Esophagus muscularis mucosa (tissue), 4 donors: Measurements from ENCODE around the gene HOATZ. TPM values are rescaled to one million over a fixed set of nuclear protein-coding genes. Genes with fewer than 3 reads are reported as not detected.

Experiments used
- DNase-seq: peaks from one replicate; pipeline ENCODE4 v3.0.0-alpha.2; 2017; ENCODE audit errors: extremely low spot score
- H3K27ac ChIP-seq, 4 donors: fragments of 200-600 bp; sonication (generic); replicated peaks in 1 of 4; 1 replicate in 3 of 4; 2 replicates in 1 of 4; pipeline ENCODE4 v1.5.1; 2016 to 2019; ENCODE audit warnings: mild to moderate bottlenecking in 1 of 4
- H3K27me3 ChIP-seq, 4 donors: fragments of 200-600 bp; sonication (generic); one replicate each; pipeline versions ENCODE4 v1.5.1 to v1.6.0; 2016 to 2019
- H3K36me3 ChIP-seq, 4 donors: fragments of 200-600 bp; sonication (generic); one replicate each; pipeline ENCODE4 v1.5.1; 2016 to 2019
- H3K4me1 ChIP-seq, 4 donors: fragments of 200-600 bp; sonication (generic); one replicate each; pipeline ENCODE4 v1.5.1; 2016 to 2019
- H3K4me3 ChIP-seq, 4 donors: fragments of 200-600 bp; sonication (generic); 1 replicate in 2 of 4; 2 replicates in 2 of 4; pipeline ENCODE4 v1.5.1; 2016 to 2019; ENCODE audit warnings: mild to moderate bottlenecking in 4 of 4, moderate library complexity in 1 of 4
- H3K9me3 ChIP-seq, 4 donors: fragments of 200-600 bp; sonication (generic); 1 replicate in 3 of 4; 2 replicates in 1 of 4; pipeline ENCODE4 v1.5.1; 2016 to 2019
- EP300 ChIP-seq: sonication (generic); formaldehyde crosslinking; IDR thresholded peaks from one replicate; pipeline ENCODE4 v1.6.1; 2017; ENCODE audit warnings: antibody characterized with exemption
- POLR2A ChIP-seq: fragments of 450-650 bp; IDR thresholded peaks from one replicate; pipeline ENCODE4 v1.6.1; 2017; ENCODE audit warnings: antibody characterized with exemption, moderate library complexity, mild to moderate bottlenecking, low read depth
- POLR2AphosphoS5 ChIP-seq, 2 donors: sonication (generic); formaldehyde crosslinking; IDR thresholded peaks; one replicate each; pipeline ENCODE4 v1.6.1; 2017; ENCODE audit warnings: antibody characterized with exemption in 2 of 2
- WGBS: methylation state at CpG from one replicate; pipeline ENCODE4 v1.1.5; 2018; 5-methylcytosine and 5-hydroxymethylcytosine counted together
- intact Hi-C: fragments of 100-400 bp; cut with DNase I; formaldehyde crosslinking; loops from one replicate; pipeline ENCODE4 v1.15.1; 2023
- total RNA-seq, 4 donors: library from RNA; depleted of rRNA; stranded (reverse); fragments of >200 nt; gene quantifications; one replicate each; pipeline versions ENCODE4 v1.1.0 to v1.2.1, GENCODE V29; 2016
- TF ChIP-seq, protein P1 (sequence below), 3 experiments: fragments of 200-600 bp in 2 of 3; fragments of 450-650 bp in 1 of 3; sonication (generic) in 2 of 3; IDR thresholded peaks; one replicate each; pipeline ENCODE4 v1.5.1; 2017 to 2019; ENCODE audit warnings: antibody characterized with exemption in 3 of 3, mild to moderate bottlenecking in 2 of 3, moderate library complexity in 1 of 3

HOATZ gene
- total RNA-seq, 4 donors from 2014 or later: not detected

DNA sequence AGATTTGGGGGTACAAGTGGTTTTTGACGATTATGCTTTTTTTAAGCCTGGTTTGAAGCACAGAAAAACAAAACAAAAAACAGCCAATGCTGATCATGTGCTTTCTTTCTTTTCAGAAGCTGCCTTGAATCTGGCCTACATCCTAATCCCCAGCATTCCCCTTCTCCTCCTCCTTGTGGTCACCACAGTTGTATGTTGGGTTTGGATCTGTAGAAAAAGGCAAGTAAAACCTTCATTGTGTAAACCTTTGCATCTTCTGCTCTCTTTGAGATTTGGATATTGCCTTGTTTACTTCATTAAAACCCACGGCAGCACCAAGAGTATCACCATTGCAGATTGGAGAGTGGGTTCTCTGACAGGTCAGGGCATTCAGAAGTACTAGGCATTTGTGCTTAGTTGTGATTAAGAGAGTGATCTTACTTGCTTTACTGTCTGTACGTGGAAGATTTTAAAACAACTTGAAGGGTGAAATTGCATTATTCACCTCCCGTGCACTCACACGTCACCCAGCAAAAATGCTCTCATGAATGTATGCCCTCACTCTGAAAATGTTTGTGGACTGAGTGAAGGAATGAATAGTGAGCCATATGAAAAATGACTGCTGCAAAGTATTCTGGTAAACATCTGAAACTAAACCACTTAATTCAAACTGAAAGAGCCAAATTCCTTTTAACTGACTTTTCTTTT, 43.0 kb downstream of the HOATZ start:
- Histone ChIP-seq H3K36me3 (peaks cover 0 to 6% (median 0%) of the 10 kb centered on the region in 4 donors), H3K4me3 (no peak overlapping the region), H3K27me3 (no peaks in the 10 kb centered on the region), H3K4me1 (peaks cover 0 to 18% (median 16%) of the 10 kb centered on the region in 4 donors), H3K27ac (peak overlapping the region; percentile 63 to 78 (median 75)), H3K9me3 (no peaks in the 10 kb centered on the region)
- DNase-seq: no peak
- no peak for TF ChIP-seq EP300
- TF ChIP-seq POLR2AphosphoS5 (IDR thresholded peaks at IDR 0.05): peak in 1 of 2 donors; percentile 65
- WGBS: 54% methylated on average over 5 of the region's 5 CpGs
- intact Hi-C loops: no loop called here

- DNase-seq: no peak
These were observed 45.4 kb downstream of the HOATZ start for GRCh38 chr11:111559800-111560464.

GRCh38 chr11:111560800-111561199, 46.2 kb downstream of the HOATZ start:
- no peak overlapping the region for H3K27ac ChIP-seq
- peaks cover 0 to 6% (median 0%) of the 10 kb centered on the region in 4 donors for H3K36me3 ChIP-seq
- H3K27me3 ChIP-seq: no peaks in the 10 kb centered on the region
- H3K4me1 ChIP-seq: peaks cover 0 to 18% (median 16%) of the 10 kb centered on the region in 4 donors
- WGBS: 87% methylated on average over 3 of the region's 3 CpGs
- H3K4me3 ChIP-seq: no peak overlapping the region
- H3K9me3 ChIP-seq: no peaks in the 10 kb centered on the region
- TF ChIP-seq EP300 (no peak), POLR2AphosphoS5 (IDR thresholded peaks at IDR 0.05) (no peak), POLR2A (no peak)
- TF ChIP-seq, protein P1, sequence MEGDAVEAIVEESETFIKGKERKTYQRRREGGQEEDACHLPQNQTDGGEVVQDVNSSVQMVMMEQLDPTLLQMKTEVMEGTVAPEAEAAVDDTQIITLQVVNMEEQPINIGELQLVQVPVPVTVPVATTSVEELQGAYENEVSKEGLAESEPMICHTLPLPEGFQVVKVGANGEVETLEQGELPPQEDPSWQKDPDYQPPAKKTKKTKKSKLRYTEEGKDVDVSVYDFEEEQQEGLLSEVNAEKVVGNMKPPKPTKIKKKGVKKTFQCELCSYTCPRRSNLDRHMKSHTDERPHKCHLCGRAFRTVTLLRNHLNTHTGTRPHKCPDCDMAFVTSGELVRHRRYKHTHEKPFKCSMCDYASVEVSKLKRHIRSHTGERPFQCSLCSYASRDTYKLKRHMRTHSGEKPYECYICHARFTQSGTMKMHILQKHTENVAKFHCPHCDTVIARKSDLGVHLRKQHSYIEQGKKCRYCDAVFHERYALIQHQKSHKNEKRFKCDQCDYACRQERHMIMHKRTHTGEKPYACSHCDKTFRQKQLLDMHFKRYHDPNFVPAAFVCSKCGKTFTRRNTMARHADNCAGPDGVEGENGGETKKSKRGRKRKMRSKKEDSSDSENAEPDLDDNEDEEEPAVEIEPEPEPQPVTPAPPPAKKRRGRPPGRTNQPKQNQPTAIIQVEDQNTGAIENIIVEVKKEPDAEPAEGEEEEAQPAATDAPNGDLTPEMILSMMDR (IDR thresholded peaks at IDR 0.05): no peak
- intact Hi-C loops: no loop called here
- DNase-seq: no peak

More at GRCh38 chr11:111559800-111560464, 45.4 kb downstream of the HOATZ start:
- Histone ChIP-seq H3K4me1 (peaks cover 0 to 18% (median 16%) of the 10 kb centered on the region in 4 donors), H3K27ac (no peak overlapping the region), H3K9me3 (no peaks in the 10 kb centered on the region), H3K36me3 (peaks cover 0 to 6% (median 0%) of the 10 kb centered on the region in 4 donors), H3K4me3 (no peak overlapping the region), H3K27me3 (no peaks in the 10 kb centered on the region)
- 77% methylated on average over 11 of the region's 11 CpGs for WGBS
- TF ChIP-seq POLR2A (no peak), POLR2AphosphoS5 (IDR thresholded peaks at IDR 0.05) (no peak), EP300 (no peak)
- TF ChIP-seq, protein P1 (IDR thresholded peaks at IDR 0.05): no peak
- intact Hi-C loops: no loop called here

- WGBS: 86% methylated on average over 3 of the region's 3 CpGs
- intact Hi-C loops: no loop called here
- no peak overlapping the region for H3K27ac ChIP-seq
These were observed 46.7 kb downstream of the HOATZ start for GRCh38 chr11:111561306-111561705.

More at GRCh38 chr11:111561306-111561705, 46.7 kb downstream of the HOATZ start:
- Histone ChIP-seq H3K9me3 (no peaks in the 10 kb centered on the region), H3K36me3 (peaks cover 0 to 6% (median 0%) of the 10 kb centered on the region in 4 donors), H3K4me3 (no peak overlapping the region), H3K27me3 (no peaks in the 10 kb centered on the region), H3K4me1 (peaks cover 0 to 18% (median 16%) of the 10 kb centered on the region in 4 donors)
- no peak for DNase-seq
- TF ChIP-seq POLR2A (no peak), EP300 (no peak), POLR2AphosphoS5 (IDR thresholded peaks at IDR 0.05) (no peak)
- TF ChIP-seq, protein P1 (IDR thresholded peaks at IDR 0.05): no peak
